Fibroblast of skin of scalp (primary cell): ENCODE results near the gene CHORDC1.
A peak's percentile ranks its signal among the peaks of the same experiment; 100 is the strongest.
"Not testable (repeated sequence)": the region's sequence is repeated elsewhere in the genome, so short reads cannot be mapped to it uniquely, and the experiment has no call there.

ENCODE experiments used
- DNase-seq: peaks from one replicate; pipeline ENCODE4 v3.0.0-alpha.2; 2013

CHORDC1 gene

DNA sequence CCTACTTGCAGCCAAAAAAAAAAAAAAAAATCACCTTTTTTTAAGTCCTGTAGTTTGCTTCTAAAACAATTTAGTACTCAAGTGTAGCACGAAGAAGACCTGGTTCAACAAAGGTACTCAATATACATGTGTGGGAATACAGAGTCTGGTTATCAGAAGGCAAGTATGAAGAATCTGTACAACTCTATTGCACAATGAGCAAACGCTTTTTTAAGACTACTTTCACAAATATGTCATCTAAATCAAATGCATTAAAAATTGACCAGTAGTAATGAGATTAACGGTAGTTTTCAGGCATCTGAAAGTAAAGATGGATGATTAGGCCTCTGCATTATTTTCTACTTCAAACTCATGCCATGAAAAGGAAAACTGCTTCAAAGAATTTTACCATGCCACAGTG is 9.5 kb downstream of the CHORDC1 start:
- DNase-seq: no peak

GRCh38 chr11:90208857-90209256 is 14.0 kb downstream of the CHORDC1 start:
- no peak for DNase-seq

- not testable (repeated sequence) for DNase-seq
These were observed 14.9 kb downstream of the CHORDC1 start for GRCh38 chr11:90207992-90208391.

GRCh38 chr11:90204832-90205646 is 17.8 kb downstream of the CHORDC1 start:
- peak; percentile 61 for DNase-seq

DNA sequence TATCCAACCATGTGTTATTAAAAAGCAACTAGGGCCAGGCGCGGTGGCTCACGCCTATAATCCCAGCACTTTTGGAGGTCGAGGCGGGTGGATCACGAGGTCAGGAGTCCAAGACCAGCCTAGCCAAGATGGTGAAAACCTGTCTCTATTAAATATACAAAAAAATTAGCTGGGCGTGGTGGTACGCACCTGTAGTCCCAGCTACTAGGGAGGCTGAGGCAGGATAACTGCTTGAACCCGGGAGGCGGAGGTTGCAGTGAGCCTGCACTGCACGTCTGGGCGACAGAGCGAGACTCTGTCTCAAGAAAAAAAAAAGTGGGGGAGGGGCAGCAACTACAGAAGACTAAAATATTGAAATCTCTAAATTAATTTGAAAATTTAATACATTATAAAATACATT is 18.4 kb downstream of the CHORDC1 start:
- no peak for DNase-seq

DNA sequence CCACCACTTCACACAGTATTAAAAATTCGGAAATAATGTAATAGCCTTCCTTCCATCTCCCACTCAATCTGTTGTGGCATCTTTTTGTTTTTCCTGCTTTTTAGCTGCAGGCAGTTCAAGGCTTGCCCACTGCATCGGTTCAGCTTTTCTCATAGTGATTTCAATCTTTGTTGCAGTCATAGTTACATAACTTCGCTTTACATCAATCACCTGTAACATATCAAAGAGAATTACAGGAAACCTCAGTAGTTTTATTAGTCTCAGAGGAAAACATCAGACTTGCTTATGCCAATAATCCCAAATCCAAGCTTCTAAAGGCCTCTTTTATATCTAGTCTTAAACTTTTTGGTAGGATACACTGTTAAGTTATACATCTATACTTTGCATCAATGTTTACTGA is 20.5 kb downstream of the CHORDC1 start:
- no peak for DNase-seq

DNA sequence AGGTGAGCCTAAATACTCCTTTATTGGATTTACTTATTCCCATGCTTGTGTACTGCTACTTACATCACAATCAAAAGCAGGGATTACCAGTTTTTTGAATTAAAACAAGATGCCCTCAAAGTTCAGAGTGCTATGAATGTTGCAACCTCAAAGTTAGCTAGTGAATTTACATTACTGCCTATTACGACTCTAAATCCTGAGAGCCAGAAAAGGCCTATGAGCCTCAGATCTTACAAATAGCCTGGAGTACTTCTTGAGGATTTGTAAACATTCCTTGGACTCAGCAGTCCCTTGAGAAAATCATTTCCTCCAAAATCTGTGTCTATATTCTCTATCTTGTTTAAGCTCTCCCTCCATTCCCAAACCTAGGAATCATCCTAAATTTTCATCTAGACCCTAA is 25.5 kb downstream of the CHORDC1 start:
- DNase-seq: no peak

DNA sequence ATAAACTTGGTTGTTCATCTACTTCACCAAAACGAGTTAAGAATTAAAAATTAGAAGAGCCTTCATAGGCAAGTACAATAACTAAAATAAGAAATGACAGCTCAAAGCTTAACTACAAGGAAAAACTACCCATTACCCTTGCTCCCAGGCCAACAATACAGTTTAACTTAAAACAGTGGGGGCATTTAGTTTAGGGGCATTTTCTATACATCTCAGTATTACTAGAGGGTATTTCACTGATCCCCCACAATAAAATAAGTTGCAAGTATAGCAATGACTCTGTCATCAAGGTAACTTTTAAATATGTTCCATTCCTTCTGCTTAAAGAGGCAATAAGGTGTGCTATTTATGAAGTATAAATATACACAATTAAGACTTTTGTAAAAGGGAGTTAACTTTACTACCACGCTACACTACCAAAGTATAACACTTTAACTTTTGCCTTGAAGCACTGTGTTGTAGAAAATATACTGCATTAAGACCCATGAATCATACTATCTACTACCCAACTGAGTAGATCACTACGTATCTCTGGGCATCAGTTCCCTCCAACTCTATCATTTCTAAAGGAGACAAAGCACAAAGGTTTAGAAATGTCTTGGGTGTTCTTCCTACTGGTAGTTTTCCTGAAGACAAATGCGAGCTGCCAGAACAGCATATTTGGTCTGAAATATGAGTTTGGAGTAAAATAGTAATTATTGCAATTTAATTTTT is 29.8 kb downstream of the CHORDC1 start:
- DNase-seq: no peak

- DNase-seq: no peak
These were observed 33.8 kb downstream of the CHORDC1 start for GRCh38 chr11:90189011-90189410.

- no peak for DNase-seq
These were observed 35.0 kb downstream of the CHORDC1 start for GRCh38 chr11:90187839-90188238.

- DNase-seq: no peak
These were observed 42.9 kb downstream of the CHORDC1 start for GRCh38 chr11:90179923-90180322.

DNA sequence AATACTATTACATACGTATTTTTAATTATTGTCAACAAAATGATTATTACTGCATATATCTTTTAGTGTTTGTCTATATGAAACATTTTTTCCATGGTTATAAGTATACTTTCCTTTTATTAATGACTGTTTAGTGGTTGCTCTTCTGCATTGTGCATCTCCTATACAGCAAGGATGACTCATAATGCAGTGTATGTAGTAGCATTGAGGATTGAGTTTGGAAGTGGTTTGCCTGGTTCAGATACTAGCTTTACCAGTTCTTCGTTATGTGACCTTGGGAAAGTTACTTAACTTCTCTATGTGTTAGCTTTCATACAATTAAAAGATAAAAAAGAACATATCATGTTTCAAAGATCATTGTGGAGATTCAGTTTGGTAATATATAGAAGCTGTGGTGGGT is 44.1 kb downstream of the CHORDC1 start:
- DNase-seq: no peak

DNA sequence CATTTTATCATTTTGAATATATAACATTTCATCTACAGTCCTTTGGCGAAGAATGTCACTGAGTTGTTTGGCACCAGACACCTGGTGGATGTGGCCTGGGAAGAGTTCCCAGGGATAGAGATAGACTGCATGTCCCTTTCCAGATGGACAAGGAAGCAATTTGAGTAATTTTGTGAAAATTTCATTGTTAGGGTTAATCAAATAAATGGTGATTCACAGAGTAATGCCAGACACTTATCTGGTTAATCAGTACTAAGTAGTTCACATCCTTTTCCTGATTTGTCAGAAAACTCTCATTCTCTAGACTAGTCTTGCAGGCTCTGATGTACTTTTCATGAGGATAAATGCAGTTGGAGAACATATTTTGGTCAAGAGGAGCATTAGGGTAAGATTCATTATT is 46.8 kb downstream of the CHORDC1 start:
- DNase-seq: no peak

GRCh38 chr11:90171359-90171758 is 51.5 kb downstream of the CHORDC1 start:
- no peak for DNase-seq

DNA sequence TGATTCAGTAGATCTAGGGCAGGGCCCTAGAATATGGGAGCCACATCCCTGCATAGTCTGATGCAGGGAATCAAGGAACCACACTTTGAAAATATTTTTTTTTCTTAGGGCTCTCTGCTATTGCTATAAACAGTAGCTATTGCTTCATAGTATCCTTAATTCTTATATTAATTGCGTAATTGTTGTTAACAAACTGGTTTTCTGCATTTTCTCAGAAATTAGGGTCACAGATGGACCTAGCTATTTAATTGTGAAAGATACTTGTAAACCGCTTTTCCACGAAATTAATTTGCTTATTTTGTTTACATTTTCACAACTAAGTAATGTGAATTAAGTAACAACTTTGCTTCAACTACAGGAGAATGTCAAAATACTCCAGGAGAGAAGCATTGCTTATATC is 54.3 kb downstream of the CHORDC1 start:
- DNase-seq: no peak

GRCh38 chr11:90167704-90168103 is 55.1 kb downstream of the CHORDC1 start:
- DNase-seq: not testable (repeated sequence)

GRCh38 chr11:90166982-90167573 is 55.8 kb downstream of the CHORDC1 start:
- DNase-seq: not testable (repeated sequence)
